Neuronal stem cell (in vitro differentiated cells): Measurements from ENCODE around the gene ULK3.

Experiments
- DNase-seq: peaks from one replicate; pipeline ENCODE4 v3.0.0-alpha.2; 2013; ENCODE audit warnings: low spot score
- H2AFZ ChIP-seq: one replicate; pipeline ENCODE4 v1.6.1; 2013; ENCODE audit warnings: mild to moderate bottlenecking, low read length, inconsistent platforms
- H2AK5ac ChIP-seq: 2 replicates; pipeline ENCODE4 v1.6.1; 2013; ENCODE audit warnings: low read depth, mild to moderate bottlenecking, inconsistent platforms, low read length, moderate library complexity, mixed read lengths
- H2BK120ac ChIP-seq: 2 replicates; pipeline ENCODE4 v1.6.1; 2013; ENCODE audit warnings: low read depth, mild to moderate bottlenecking, inconsistent platforms, low read length, moderate library complexity, mixed read lengths
- H2BK12ac ChIP-seq: one replicate; pipeline ENCODE4 v1.6.1; 2013; ENCODE audit warnings: low read length, inconsistent platforms
- H2BK15ac ChIP-seq: 2 replicates; pipeline ENCODE4 v1.6.1; 2013; ENCODE audit warnings: mild to moderate bottlenecking, low read length, inconsistent platforms, mixed read lengths
- H2BK5ac ChIP-seq: one replicate; pipeline ENCODE4 v1.6.1; 2013; ENCODE audit warnings: inconsistent platforms, mild to moderate bottlenecking, low read length, moderate library complexity
- H3K14ac ChIP-seq: one replicate; pipeline ENCODE4 v1.6.1; 2013; ENCODE audit warnings: low read length, inconsistent platforms
- H3K18ac ChIP-seq: 2 replicates; pipeline ENCODE4 v1.6.1; 2013; ENCODE audit warnings: low read length, inconsistent platforms
- H3K23ac ChIP-seq: 2 replicates; pipeline ENCODE4 v1.6.1; 2013; ENCODE audit warnings: low read depth, mild to moderate bottlenecking, mixed read lengths, low read length, inconsistent platforms; ENCODE audit not compliant: poor library complexity
- H3K27ac ChIP-seq: replicated peaks from 3 replicates; pipeline ENCODE4 v1.5.1; 2013; ENCODE audit warnings: low read length, inconsistent platforms
- H3K27me3 ChIP-seq, 3 experiments: 2 replicates each; pipeline ENCODE4 v1.6.1; 2013; ENCODE audit warnings: low read length in 3 of 3, mild to moderate bottlenecking in 2 of 3, inconsistent platforms in 1 of 3, low read depth in 1 of 3, mixed read lengths in 1 of 3, moderate library complexity in 1 of 3; ENCODE audit not compliant: control insufficient read depth in 3 of 3, insufficient read depth in 3 of 3
- H3K36me3 ChIP-seq, 2 donors: replicated peaks in 1 of 2; 2 replicates each; pipeline ENCODE4 v1.6.1; 2013; ENCODE audit warnings: low read length in 2 of 2; ENCODE audit not compliant: control insufficient read depth in 2 of 2, insufficient read depth in 2 of 2
- H3K4ac ChIP-seq: 2 replicates; pipeline ENCODE4 v1.6.1; 2013; ENCODE audit warnings: inconsistent platforms, mild to moderate bottlenecking, low read length, moderate library complexity
- H3K4me1 ChIP-seq, 2 donors: 1 replicate in 1 of 2; 2 replicates in 1 of 2; pipeline ENCODE4 v1.6.1; 2013; ENCODE audit warnings: low read length in 2 of 2, low read depth in 1 of 2; ENCODE audit not compliant: control insufficient read depth in 2 of 2, insufficient read depth in 1 of 2
- H3K4me2 ChIP-seq: one replicate; pipeline ENCODE4 v1.6.1; 2013; ENCODE audit warnings: mild to moderate bottlenecking, low read length, inconsistent platforms; ENCODE audit not compliant: insufficient read depth, poor library complexity, severe bottlenecking
- H3K4me3 ChIP-seq, 2 donors: 2 replicates each; pipeline ENCODE4 v1.5.1; 2013; ENCODE audit warnings: low read length in 2 of 2, mild to moderate bottlenecking in 2 of 2, inconsistent platforms in 1 of 2, moderate library complexity in 1 of 2
- H3K79me1 ChIP-seq: one replicate; pipeline ENCODE4 v1.6.1; 2013; ENCODE audit warnings: low read depth, mild to moderate bottlenecking, inconsistent platforms, low read length, moderate library complexity
- H3K9ac ChIP-seq: one replicate; pipeline ENCODE4 v1.6.1; 2013; ENCODE audit warnings: mild to moderate bottlenecking, low read depth, low read length, inconsistent platforms; ENCODE audit not compliant: poor library complexity
- H3K9me3 ChIP-seq, 2 donors: replicated peaks in 1 of 2; 2 replicates each; pipeline versions ENCODE3 to v1.6.1; 2013; ENCODE audit warnings: low read length in 2 of 2, mild to moderate bottlenecking in 2 of 2, inconsistent platforms in 1 of 2, low read depth in 1 of 2, mixed read lengths in 1 of 2, moderate library complexity in 1 of 2; ENCODE audit not compliant: control insufficient read depth in 2 of 2, insufficient read depth in 1 of 2
- H4K8ac ChIP-seq: one replicate; pipeline ENCODE4 v1.6.1; 2013; ENCODE audit warnings: low read depth, mild to moderate bottlenecking, inconsistent platforms, low read length, moderate library complexity
- H4K91ac ChIP-seq: one replicate; pipeline ENCODE4 v1.6.1; 2013; ENCODE audit warnings: low read length, low read depth, mild to moderate bottlenecking, inconsistent platforms; ENCODE audit not compliant: poor library complexity
- WGBS, 2 donors: extraction: QIAGEN DNeasy Blood & Tissue Kit; methylation state at CpG; one replicate each; pipeline ENCODE4 v1.1.7; 2013; ENCODE audit warnings: missing lambda C conversion rate in 2 of 2, mixed read lengths in 1 of 2; ENCODE audit not compliant: insufficient read length in 2 of 2, insufficient replicate concordance in 1 of 2; ENCODE audit errors: extremely low coverage in 2 of 2; 5-methylcytosine and 5-hydroxymethylcytosine counted together

ULK3 gene

GRCh38 chr15:74829991-74830390 is 13.0 kb downstream of the ULK3 start:
- H3K4me3 ChIP-seq: no peak overlapping the region
- H3K27ac ChIP-seq: no peak overlapping the region
- no peak overlapping the region for H4K8ac ChIP-seq
- no peak overlapping the region for H2BK15ac ChIP-seq
- H3K9ac ChIP-seq: no peak overlapping the region
- no CpG with 5 or more reads among the region's 6 CpGs for WGBS, 2 donors
- no peak for DNase-seq
- H2BK12ac ChIP-seq: no peak overlapping the region
- peaks cover 0 to 7% of the 10 kb centered on the region in 2 donors for H3K4me1 ChIP-seq
- no peak overlapping the region for H3K14ac ChIP-seq
- no peak overlapping the region for H4K91ac ChIP-seq
- no peaks in the 10 kb centered on the region for H3K36me3 ChIP-seq
- H3K4me2 ChIP-seq: no peak overlapping the region
- peaks cover 0 to 62% (median 25%) of the 10 kb centered on the region in 3 experiments for H3K27me3 ChIP-seq
- H3K79me1 ChIP-seq: no peaks in the 10 kb centered on the region
- no peaks in the 10 kb centered on the region for H3K9me3 ChIP-seq
- H3K18ac ChIP-seq: no peak overlapping the region
- H2AFZ ChIP-seq: no peak overlapping the region
- H2BK5ac ChIP-seq: no peak overlapping the region
- H2BK120ac ChIP-seq: no peak overlapping the region
- H3K4ac ChIP-seq: no peak overlapping the region
- H2AK5ac ChIP-seq: no peak overlapping the region
- no peak overlapping the region for H3K23ac ChIP-seq

- WGBS, 2 donors: no CpG with 5 or more reads among the region's 3 CpGs
- H2AK5ac ChIP-seq: no peak overlapping the region
- peaks cover 0 to 67% (median 27%) of the 10 kb centered on the region in 3 experiments for H3K27me3 ChIP-seq
Measured at GRCh38 chr15:74829486-74829885, 13.5 kb downstream of the ULK3 start.

GRCh38 chr15:74828835-74829234 is 14.1 kb downstream of the ULK3 start:
- H2BK15ac ChIP-seq: no peak overlapping the region
- no peak overlapping the region for H3K4me3 ChIP-seq
- no peak overlapping the region for H3K9ac ChIP-seq
- no peaks in the 10 kb centered on the region for H3K9me3 ChIP-seq
- DNase-seq: no peak
- H3K4ac ChIP-seq: no peak overlapping the region
- no peak overlapping the region for H3K14ac ChIP-seq
- no peak overlapping the region for H3K23ac ChIP-seq
- H2BK12ac ChIP-seq: no peak overlapping the region
- no peaks in the 10 kb centered on the region for H3K36me3 ChIP-seq
- no peak overlapping the region for H3K4me2 ChIP-seq
- peaks cover 0 to 7% of the 10 kb centered on the region in 2 donors for H3K4me1 ChIP-seq
- H4K8ac ChIP-seq: no peak overlapping the region
- H3K18ac ChIP-seq: no peak overlapping the region
- H4K91ac ChIP-seq: no peak overlapping the region
- H3K27me3 ChIP-seq: peaks cover 0 to 74% (median 28%) of the 10 kb centered on the region in 3 experiments
- H3K27ac ChIP-seq: no peak overlapping the region
- H2BK120ac ChIP-seq: no peak overlapping the region
- no peak overlapping the region for H2BK5ac ChIP-seq
- no peak overlapping the region for H2AFZ ChIP-seq
- WGBS, 2 donors: no CpG with 5 or more reads among the region's 6 CpGs
- no peaks in the 10 kb centered on the region for H3K79me1 ChIP-seq
- H2AK5ac ChIP-seq: no peak overlapping the region

More at GRCh38 chr15:74829486-74829885, 13.5 kb downstream of the ULK3 start:
- no peak overlapping the region for H2BK120ac ChIP-seq
- H3K4me1 ChIP-seq: peaks cover 0 to 7% of the 10 kb centered on the region in 2 donors
- no peak overlapping the region for H3K4me3 ChIP-seq
- no peak overlapping the region for H3K4ac ChIP-seq
- no peaks in the 10 kb centered on the region for H3K79me1 ChIP-seq
- H4K8ac ChIP-seq: no peak overlapping the region
- no peak overlapping the region for H3K27ac ChIP-seq
- no peak overlapping the region for H2AFZ ChIP-seq
- no peak overlapping the region for H2BK12ac ChIP-seq
- H3K36me3 ChIP-seq: no peaks in the 10 kb centered on the region
- no peak overlapping the region for H3K23ac ChIP-seq
- H3K4me2 ChIP-seq: no peak overlapping the region
- no peaks in the 10 kb centered on the region for H3K9me3 ChIP-seq
- no peak overlapping the region for H2BK5ac ChIP-seq
- H4K91ac ChIP-seq: no peak overlapping the region
- H3K9ac ChIP-seq: no peak overlapping the region
- DNase-seq: no peak
- H2BK15ac ChIP-seq: no peak overlapping the region
- H3K18ac ChIP-seq: no peak overlapping the region
- H3K14ac ChIP-seq: no peak overlapping the region

DNA sequence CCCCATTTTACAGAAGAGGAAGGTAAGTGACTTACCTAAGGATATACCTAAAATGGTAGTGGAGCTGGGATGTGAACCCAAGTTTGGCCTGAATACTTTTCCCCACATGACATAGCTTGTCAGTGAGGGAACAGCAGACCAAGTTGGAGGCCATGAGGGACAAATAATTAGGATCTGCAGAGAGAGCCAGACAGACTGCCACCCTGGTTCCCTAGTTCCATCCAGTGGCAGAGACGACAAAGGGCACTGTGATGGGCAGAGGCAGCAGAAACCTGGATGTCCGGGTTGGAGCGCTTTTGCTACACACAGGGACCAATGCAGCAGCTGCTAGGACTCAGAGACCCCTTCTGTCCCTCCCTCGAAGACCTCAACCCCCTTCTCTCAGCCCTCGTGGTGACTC is 15.3 kb downstream of the ULK3 start:
- peaks cover 0 to 86% (median 28%) of the 10 kb centered on the region in 3 experiments for H3K27me3 ChIP-seq
- DNase-seq: no peak

More for the DNA sequence above, 15.3 kb downstream of the ULK3 start:
- Histone ChIP-seq H3K14ac (no peak overlapping the region), H3K18ac (peak overlapping the region; percentile 33), H3K4me2 (no peak overlapping the region), H2AK5ac (no peak overlapping the region), H3K79me1 (no peaks in the 10 kb centered on the region), H4K91ac (no peak overlapping the region), H2BK12ac (no peak overlapping the region), H3K9me3 (no peaks in the 10 kb centered on the region), H3K23ac (no peak overlapping the region), H3K4ac (no peak overlapping the region), H3K36me3 (no peaks in the 10 kb centered on the region), H3K4me1 (peaks cover 0 to 7% of the 10 kb centered on the region in 2 donors), H2AFZ (no peak overlapping the region), H2BK120ac (no peak overlapping the region), H2BK15ac (no peak overlapping the region), H4K8ac (no peak overlapping the region), H3K27ac (no peak overlapping the region), H3K9ac (no peak overlapping the region), H3K4me3 (no peak overlapping the region), H2BK5ac (no peak overlapping the region)
- WGBS, 2 donors: no CpG with 5 or more reads among the region's 5 CpGs
